ENCODE measurements around the gene RORB. TPM values are rescaled to one million over a fixed set of nuclear protein-coding genes. Genes with fewer than 3 reads are reported as not detected.

The RORB gene
- total and polyA plus RNA-seq, 8 donors = 0.14 to 5.2 (median 0.22) TPM

DNA sequence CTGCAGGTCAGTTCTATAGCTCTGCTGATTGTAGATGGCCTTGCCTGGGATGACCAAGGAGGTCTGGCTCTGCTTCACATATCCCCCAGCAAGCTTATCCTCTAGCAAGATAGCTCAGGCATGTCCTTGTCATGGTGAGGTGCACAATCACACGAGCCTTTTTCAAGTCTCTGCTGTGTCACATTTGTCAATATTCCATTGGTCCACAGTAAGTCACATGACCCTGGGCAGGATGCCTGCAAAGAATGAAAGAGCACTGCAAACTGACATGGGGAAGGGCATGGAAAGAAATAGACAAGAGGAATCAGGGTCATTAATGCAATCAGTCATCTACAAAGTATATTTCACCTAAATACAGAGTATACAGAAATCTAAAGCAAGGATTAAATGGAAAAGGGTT lies 142.0 kb downstream of the RORB start:
- ATAC-seq = no peak
- TF ChIP-seq, protein P1, sequence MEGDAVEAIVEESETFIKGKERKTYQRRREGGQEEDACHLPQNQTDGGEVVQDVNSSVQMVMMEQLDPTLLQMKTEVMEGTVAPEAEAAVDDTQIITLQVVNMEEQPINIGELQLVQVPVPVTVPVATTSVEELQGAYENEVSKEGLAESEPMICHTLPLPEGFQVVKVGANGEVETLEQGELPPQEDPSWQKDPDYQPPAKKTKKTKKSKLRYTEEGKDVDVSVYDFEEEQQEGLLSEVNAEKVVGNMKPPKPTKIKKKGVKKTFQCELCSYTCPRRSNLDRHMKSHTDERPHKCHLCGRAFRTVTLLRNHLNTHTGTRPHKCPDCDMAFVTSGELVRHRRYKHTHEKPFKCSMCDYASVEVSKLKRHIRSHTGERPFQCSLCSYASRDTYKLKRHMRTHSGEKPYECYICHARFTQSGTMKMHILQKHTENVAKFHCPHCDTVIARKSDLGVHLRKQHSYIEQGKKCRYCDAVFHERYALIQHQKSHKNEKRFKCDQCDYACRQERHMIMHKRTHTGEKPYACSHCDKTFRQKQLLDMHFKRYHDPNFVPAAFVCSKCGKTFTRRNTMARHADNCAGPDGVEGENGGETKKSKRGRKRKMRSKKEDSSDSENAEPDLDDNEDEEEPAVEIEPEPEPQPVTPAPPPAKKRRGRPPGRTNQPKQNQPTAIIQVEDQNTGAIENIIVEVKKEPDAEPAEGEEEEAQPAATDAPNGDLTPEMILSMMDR (IDR thresholded peaks at IDR 0.05) = no peak
- no peaks in the 10 kb centered on the region for H3K9me3 ChIP-seq
- no peaks in the 10 kb centered on the region for H3K36me3 ChIP-seq
- no peaks in the 10 kb centered on the region for H3K4me1 ChIP-seq
- H3K4me3 ChIP-seq = no peak overlapping the region
- H3K27me3 ChIP-seq = no peaks in the 10 kb centered on the region
- DNase-seq = no peak
- no peak overlapping the region for H3K27ac ChIP-seq
- intact Hi-C loops (cut with DNase I) = no loop called here

DNA sequence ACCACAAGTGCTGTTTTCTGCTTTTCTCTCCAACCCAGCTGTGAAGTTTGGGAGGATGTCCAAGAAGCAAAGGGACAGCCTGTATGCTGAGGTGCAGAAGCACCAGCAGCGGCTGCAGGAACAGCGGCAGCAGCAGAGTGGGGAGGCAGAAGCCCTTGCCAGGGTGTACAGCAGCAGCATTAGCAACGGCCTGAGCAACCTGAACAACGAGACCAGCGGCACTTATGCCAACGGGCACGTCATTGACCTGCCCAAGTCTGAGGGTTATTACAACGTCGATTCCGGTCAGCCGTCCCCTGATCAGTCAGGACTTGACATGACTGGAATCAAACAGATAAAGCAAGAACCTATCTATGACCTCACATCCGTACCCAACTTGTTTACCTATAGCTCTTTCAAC lies 145.2 kb downstream of the RORB start:
- peak overlapping the region; percentile 46 to 64 for H3K27ac ChIP-seq
- no peak overlapping the region for H3K4me3 ChIP-seq
- no peaks in the 10 kb centered on the region for H3K36me3 ChIP-seq
- H3K4me1 ChIP-seq = no peaks in the 10 kb centered on the region
- DNase-seq = peak in 3 of 4 donors; percentile 8 to 74 (median 74)
- ATAC-seq = peak; percentile 71
- TF ChIP-seq, protein P1 (IDR thresholded peaks at IDR 0.05) = no peak
- no peaks in the 10 kb centered on the region for H3K27me3 ChIP-seq
- no peaks in the 10 kb centered on the region for H3K9me3 ChIP-seq
- intact Hi-C loops (cut with DNase I) = no loop called here

DNA sequence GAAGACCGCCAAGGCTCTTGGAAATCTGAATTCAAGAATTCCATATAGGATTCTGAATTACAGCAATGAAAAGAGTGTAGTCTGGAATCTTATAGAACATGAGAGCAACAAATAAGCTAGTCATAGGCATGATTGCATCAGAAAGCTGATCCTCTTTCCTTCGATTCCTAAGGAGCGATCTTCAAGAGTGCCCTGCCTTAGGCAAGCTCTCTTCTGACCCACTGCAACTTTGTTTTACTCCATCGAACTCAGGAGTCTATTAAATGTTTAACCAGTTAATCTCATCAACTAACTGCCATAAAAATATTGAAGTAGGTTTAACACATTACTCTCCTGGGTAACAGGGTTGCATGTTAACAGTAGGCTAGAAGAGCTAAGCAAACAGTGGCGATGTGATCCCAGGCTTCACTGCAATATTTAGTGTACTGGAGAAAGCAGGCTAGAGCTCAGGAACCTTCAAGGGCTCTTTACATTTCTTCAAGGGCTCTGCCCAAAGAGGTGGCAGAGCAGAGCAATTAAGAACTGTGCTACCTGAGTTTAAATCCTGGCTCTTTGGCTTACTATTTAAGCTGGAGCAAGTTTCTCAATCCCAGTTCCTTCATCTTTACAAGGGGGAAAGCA lies 146.3 kb downstream of the RORB start:
- no peak overlapping the region for H3K4me3 ChIP-seq
- ATAC-seq = peak; percentile 86
- no peaks in the 10 kb centered on the region for H3K36me3 ChIP-seq
- DNase-seq = peak in 3 of 4 donors; percentile 32 to 73 (median 50)
- no peaks in the 10 kb centered on the region for H3K27me3 ChIP-seq
- TF ChIP-seq, protein P1 (IDR thresholded peaks at IDR 0.05) = no peak
- H3K9me3 ChIP-seq = no peaks in the 10 kb centered on the region
- H3K27ac ChIP-seq = peak overlapping the region; percentile 46 to 72
- intact Hi-C loops (cut with DNase I) = no loop called here
- no peaks in the 10 kb centered on the region for H3K4me1 ChIP-seq

DNA sequence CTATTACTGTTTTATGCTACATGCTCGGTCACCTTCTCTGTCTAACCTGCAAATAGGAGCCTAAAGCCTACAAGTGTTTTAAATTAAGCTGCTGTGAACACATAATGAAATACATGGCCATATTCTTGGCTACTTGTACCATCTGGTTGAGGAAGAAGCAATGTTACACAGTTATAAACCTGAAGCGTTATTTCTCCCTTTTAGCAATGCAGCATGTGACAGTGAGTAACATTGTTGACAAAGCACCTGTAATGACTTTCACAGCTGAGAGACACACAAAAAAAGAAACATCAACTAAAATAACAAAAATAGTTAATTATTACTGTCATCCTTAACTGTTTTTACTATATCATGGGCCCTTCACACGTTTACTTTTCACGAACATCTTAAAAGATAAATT lies 146.9 kb downstream of the RORB start:
- peak; percentile 53 for ATAC-seq
- H3K9me3 ChIP-seq = no peaks in the 10 kb centered on the region
- H3K4me3 ChIP-seq = no peak overlapping the region
- H3K27ac ChIP-seq = peak overlapping the region; percentile 46 to 72
- no peaks in the 10 kb centered on the region for H3K36me3 ChIP-seq
- no peaks in the 10 kb centered on the region for H3K4me1 ChIP-seq
- TF ChIP-seq, protein P1 (IDR thresholded peaks at IDR 0.05) = no peak
- DNase-seq = no peak
- intact Hi-C loops (cut with DNase I) = no loop called here
- no peaks in the 10 kb centered on the region for H3K27me3 ChIP-seq

DNA sequence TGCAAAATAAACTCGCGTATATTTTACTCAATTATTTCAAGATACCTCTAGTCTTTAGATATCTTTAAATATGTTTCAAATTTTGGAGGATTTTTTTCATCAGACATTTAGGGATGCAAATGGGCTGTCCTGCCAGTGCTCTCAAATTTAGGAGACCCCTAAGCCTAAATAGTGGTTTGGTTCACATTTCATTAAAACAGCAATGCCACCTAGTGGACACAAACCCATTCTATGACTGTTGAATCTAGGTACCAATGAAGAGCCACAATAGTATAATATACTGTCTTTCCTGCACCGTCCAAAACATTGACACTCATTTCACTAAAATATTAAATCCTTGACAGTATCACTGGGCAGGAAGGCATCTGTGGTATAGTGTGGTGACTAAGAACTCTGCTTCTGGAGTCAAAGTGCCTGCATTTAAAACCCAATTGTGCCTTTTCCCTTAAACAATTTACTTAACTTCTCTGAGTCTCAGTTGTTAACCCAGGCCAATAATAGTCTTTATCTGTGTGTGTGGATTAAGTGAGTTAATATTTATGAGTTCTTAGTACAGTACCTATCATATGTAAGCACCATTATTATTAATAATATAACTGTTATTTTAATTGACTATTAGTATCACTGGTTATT lies 148.0 kb downstream of the RORB start:
- Histone ChIP-seq H3K27me3 (no peaks in the 10 kb centered on the region), H3K36me3 (no peaks in the 10 kb centered on the region), H3K4me3 (no peak overlapping the region), H3K9me3 (no peaks in the 10 kb centered on the region), H3K4me1 (no peaks in the 10 kb centered on the region), H3K27ac (no peak overlapping the region)
- intact Hi-C loops (cut with DNase I) = no loop called here
- no peak for ATAC-seq
- TF ChIP-seq, protein P1 (IDR thresholded peaks at IDR 0.05) = peak; percentile 32 to 35
- DNase-seq = peak in 1 of 4 donors; percentile 26

All from left lung (tissue), 10 donors.